ENCODE results near the gene FRMD3.

DNA sequence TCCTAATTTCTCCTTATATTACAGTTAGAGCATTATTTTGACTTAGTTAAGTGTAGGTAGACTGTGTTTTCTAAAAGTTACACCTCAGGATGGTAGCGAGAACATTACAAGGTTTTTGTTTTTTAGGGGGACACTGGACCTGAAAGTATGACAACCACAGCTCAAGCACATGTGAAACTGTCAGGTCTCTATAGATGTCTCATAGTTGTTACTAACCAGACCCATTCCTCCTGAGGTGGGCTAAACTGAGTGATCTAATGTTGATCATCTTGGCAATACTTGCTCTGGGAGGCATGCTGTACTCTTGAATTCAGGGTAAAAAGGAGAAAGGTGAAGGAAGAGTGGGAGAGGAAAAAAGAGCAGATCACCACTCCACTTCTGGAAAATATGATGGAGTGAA is 278.6 kb downstream of the FRMD3 start:
- TF ChIP-seq CTCF (IDR thresholded peaks at IDR 0.05; ENCODE audit: extremely low read depth in 1 of 2, insufficient read depth in 1 of 2, low read depth in 1 of 2, low read length in 2 of 2), result no peak
- TF ChIP-seq FOS (IDR thresholded peaks at IDR 0.05; ENCODE audit: borderline replicate concordance, insufficient read depth, low read length), result no peak
- TF ChIP-seq JUN (IDR thresholded peaks at IDR 0.05; ENCODE audit: borderline replicate concordance, insufficient read depth, insufficient read length, low read depth), result no peak
- no peak for TF ChIP-seq MAX (IDR thresholded peaks at IDR 0.05; ENCODE audit: insufficient read depth, insufficient read length)
- TF ChIP-seq POLR2A (IDR thresholded peaks at IDR 0.05; ENCODE audit: low read depth, low read length), result no peak
- no peak for TF ChIP-seq POLR2AphosphoS5 (IDR thresholded peaks at IDR 0.05; ENCODE audit: insufficient read depth, low read depth, low read length)
- TF ChIP-seq EZH2 (IDR thresholded peaks at IDR 0.05; ENCODE audit: borderline replicate concordance, low read depth, low read length, severe bottlenecking), result no peak

Measured in endothelial cell of umbilical vein (primary cell).